H9 (cell line): ENCODE data around the gene GDPD4. TPM values are rescaled to one million over a fixed set of nuclear protein-coding genes. Genes with fewer than 3 reads are reported as not detected.
A peak's percentile ranks its signal among the peaks of the same experiment; 100 is the strongest.

Source experiments
- DNase-seq: peaks from one replicate; pipeline ENCODE4 v3.0.0-alpha.2; 2017
- H2AFZ ChIP-seq: one replicate; pipeline ENCODE4 v1.6.1; 2013; ENCODE audit warnings: mild to moderate bottlenecking, low read length, control low read depth, moderate library complexity
- H2AK5ac ChIP-seq: 2 replicates; pipeline ENCODE4 v1.6.1; 2013; ENCODE audit warnings: low read length, control low read depth, mixed read lengths; ENCODE audit not compliant: insufficient read length
- H2BK120ac ChIP-seq: one replicate; pipeline ENCODE4 v1.6.1; 2013; ENCODE audit warnings: low read depth, mild to moderate bottlenecking, low read length, control low read depth, inconsistent platforms; ENCODE audit not compliant: poor library complexity, severe bottlenecking
- H2BK12ac ChIP-seq: 2 replicates; pipeline ENCODE4 v1.6.1; 2013; ENCODE audit warnings: low read length, control low read depth, mixed read lengths, low read depth; ENCODE audit not compliant: insufficient read length
- H2BK15ac ChIP-seq: 2 replicates; pipeline ENCODE4 v1.6.1; 2013; ENCODE audit warnings: low read depth, low read length, control low read depth
- H2BK20ac ChIP-seq: one replicate; pipeline ENCODE4 v1.6.1; 2013; ENCODE audit warnings: low read depth, mild to moderate bottlenecking, low read length, control low read depth, inconsistent platforms; ENCODE audit not compliant: poor library complexity, severe bottlenecking
- H2BK5ac ChIP-seq: 2 replicates; pipeline ENCODE4 v1.6.1; 2013; ENCODE audit warnings: low read length, control low read depth, mixed read lengths; ENCODE audit not compliant: insufficient read length
- H3K14ac ChIP-seq: 2 replicates; pipeline ENCODE4 v1.6.1; 2013; ENCODE audit warnings: low read length, control low read depth; ENCODE audit not compliant: insufficient read depth
- H3K18ac ChIP-seq: 2 replicates; pipeline ENCODE4 v1.6.1; 2013; ENCODE audit warnings: low read depth, mild to moderate bottlenecking, mixed read lengths, low read length, control low read depth; ENCODE audit not compliant: insufficient read length
- H3K23ac ChIP-seq: 2 replicates; pipeline ENCODE4 v1.6.1; 2013; ENCODE audit warnings: low read length, control low read depth, mixed read lengths, low read depth; ENCODE audit not compliant: insufficient read length
- H3K23me2 ChIP-seq: 2 replicates; pipeline ENCODE4 v1.6.1; 2013; ENCODE audit warnings: low read depth, mild to moderate bottlenecking, mixed read lengths, low read length, control low read depth; ENCODE audit not compliant: insufficient read length, poor library complexity, severe bottlenecking
- H3K27ac ChIP-seq: 2 replicates; pipeline ENCODE4 v1.5.1; 2013; ENCODE audit warnings: low read length, control low read depth, mixed read lengths, low read depth; ENCODE audit not compliant: insufficient read length
- H3K27me3 ChIP-seq: 2 replicates; pipeline ENCODE4 v1.6.1; 2013; ENCODE audit warnings: low read length, control low read depth, inconsistent platforms; ENCODE audit not compliant: insufficient read depth
- H3K4ac ChIP-seq: 2 replicates; pipeline ENCODE4 v1.6.1; 2013; ENCODE audit warnings: low read depth, mild to moderate bottlenecking, control low read depth, inconsistent platforms, low read length, moderate library complexity
- H3K4me1 ChIP-seq: 2 replicates; pipeline ENCODE4 v1.6.1; 2013; ENCODE audit warnings: low read length, control low read depth, inconsistent platforms; ENCODE audit not compliant: insufficient read depth
- H3K4me2 ChIP-seq: 2 replicates; pipeline ENCODE4 v1.6.1; 2013; ENCODE audit warnings: low read length, control low read depth, mixed read lengths; ENCODE audit not compliant: insufficient read length, insufficient read depth
- H3K56ac ChIP-seq: 2 replicates; pipeline ENCODE4 v1.6.1; 2013; ENCODE audit warnings: low read depth, mild to moderate bottlenecking, mixed read lengths, low read length, control low read depth; ENCODE audit not compliant: insufficient read length
- H3K79me1 ChIP-seq: 2 replicates; pipeline ENCODE4 v1.6.1; 2013; ENCODE audit warnings: low read depth, mild to moderate bottlenecking, moderate library complexity, low read length, control low read depth, inconsistent platforms; ENCODE audit not compliant: insufficient read depth, poor library complexity, severe bottlenecking
- H3K79me2 ChIP-seq: 2 replicates; pipeline ENCODE4 v1.6.1; 2013; ENCODE audit warnings: low read length, control low read depth, inconsistent platforms; ENCODE audit not compliant: insufficient read depth
- H3K9ac ChIP-seq: 2 replicates; pipeline ENCODE4 v1.6.1; 2013; ENCODE audit warnings: low read length, control low read depth, mixed read lengths; ENCODE audit not compliant: insufficient read length; ENCODE audit errors: extremely low read depth
- H3K9me3 ChIP-seq: one replicate; pipeline ENCODE4 v1.6.1; 2013; ENCODE audit warnings: low read depth, low read length, inconsistent platforms; ENCODE audit not compliant: control insufficient read depth
- H3T11ph ChIP-seq: one replicate; pipeline ENCODE4 v1.6.1; 2013; ENCODE audit warnings: mild to moderate bottlenecking, low read length, control low read depth, inconsistent platforms
- H4K20me1 ChIP-seq: one replicate; pipeline ENCODE4 v1.6.1; 2013; ENCODE audit not compliant: control insufficient read depth, insufficient read length, insufficient read depth
- H4K5ac ChIP-seq: 2 replicates; pipeline ENCODE4 v1.6.1; 2013; ENCODE audit warnings: low read depth, mild to moderate bottlenecking, mixed read lengths, low read length, control low read depth; ENCODE audit not compliant: insufficient read length
- H4K8ac ChIP-seq: replicated peaks from 2 replicates; pipeline ENCODE4 v1.6.1; 2013; ENCODE audit warnings: low read length, control low read depth, mixed read lengths, low read depth; ENCODE audit not compliant: insufficient read length
- H4K91ac ChIP-seq: 2 replicates; pipeline ENCODE4 v1.6.1; 2013; ENCODE audit warnings: low read depth, mild to moderate bottlenecking, moderate library complexity, mixed read lengths, low read length, control low read depth; ENCODE audit not compliant: insufficient read length
- H3K27ac Mint-ChIP-seq, 3 experiments: 2 replicates in 2 of 3; 3 replicates in 1 of 3; pipeline ENCODE4 v1.8.0; 2020 to 2021; ENCODE audit warnings: mixed read lengths in 3 of 3, mild to moderate bottlenecking in 1 of 3, moderate library complexity in 1 of 3
- H3K27me3 Mint-ChIP-seq: 2 replicates; pipeline ENCODE4 v1.8.0; 2021; ENCODE audit warnings: low read depth, mild to moderate bottlenecking, moderate library complexity, mixed read lengths
- H3K36me3 Mint-ChIP-seq, 3 experiments: 2 replicates in 2 of 3; 3 replicates in 1 of 3; pipeline ENCODE4 v1.8.0; 2020 to 2021; ENCODE audit warnings: low read depth in 3 of 3, mixed read lengths in 3 of 3; ENCODE audit not compliant: insufficient read depth in 1 of 3
- H3K4me1 Mint-ChIP-seq, 2 experiments: 2 replicates each; pipeline ENCODE4 v1.8.0; 2020; ENCODE audit warnings: mixed read lengths in 2 of 2
- H3K4me3 Mint-ChIP-seq, 2 experiments: 2 replicates in 1 of 2; 3 replicates in 1 of 2; pipeline ENCODE4 v1.8.0; 2020 to 2021; ENCODE audit warnings: mild to moderate bottlenecking in 2 of 2, mixed read lengths in 2 of 2, moderate library complexity in 1 of 2
- H3K9me3 Mint-ChIP-seq, 2 experiments: 2 replicates in 1 of 2; 3 replicates in 1 of 2; pipeline ENCODE4 v1.8.0; 2020; ENCODE audit warnings: mild to moderate bottlenecking in 2 of 2, mixed read lengths in 2 of 2, moderate library complexity in 1 of 2
- WGBS: extraction: QIAGEN DNeasy Blood & Tissue Kit; methylation state at CpG from one replicate; pipeline ENCODE4 v1.1.7; 2013; ENCODE audit warnings: missing lambda C conversion rate, low lambda C conversion rate, mixed read lengths; ENCODE audit not compliant: insufficient read length; ENCODE audit errors: extremely low coverage; 5-methylcytosine and 5-hydroxymethylcytosine counted together
- total RNA-seq: library from RNA; stranded (reverse); gene quantifications from 2 replicates; pipeline ENCODE4 v1.2.1, GENCODE V29; 2021
- TF ChIP-seq, protein P1 (sequence below): fragments of 200-600 bp; sonication (generic); conservative IDR thresholded peaks from 3 replicates; pipeline ENCODE4 v1.8.0; 2021; ENCODE audit warnings: antibody characterized with exemption, mild to moderate bottlenecking

Gene GDPD4
- total RNA-seq, 1 experiment from 2014 or later = not detected

DNA sequence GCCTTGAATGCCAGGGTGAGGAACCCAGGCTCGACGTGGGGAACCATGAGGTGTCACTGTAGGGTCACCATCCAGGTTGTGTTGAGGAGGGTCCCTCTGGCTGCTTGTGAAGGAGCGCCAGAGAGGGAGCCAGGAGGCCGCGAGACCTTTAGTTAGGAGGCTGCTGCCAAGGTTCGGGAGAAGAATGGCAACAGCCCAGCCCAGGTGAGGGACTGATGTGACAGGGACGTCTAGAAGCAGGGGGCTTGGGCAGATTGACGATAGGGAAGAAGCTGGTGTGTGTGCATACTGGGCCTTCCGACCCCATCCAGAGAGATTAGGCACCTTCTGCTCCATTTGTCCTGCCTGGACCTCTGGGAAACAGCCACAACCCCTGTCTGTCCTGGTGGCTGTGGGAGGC lies 124.5 kb downstream of the GDPD4 start:
- no peaks in the 10 kb centered on the region for H4K20me1 ChIP-seq
- no peak overlapping the region for H3K23ac ChIP-seq
- H2BK5ac ChIP-seq = no peak overlapping the region
- H2BK120ac ChIP-seq = no peak overlapping the region
- H3K4me2 ChIP-seq = no peak overlapping the region
- H4K5ac ChIP-seq = no peak overlapping the region
- H3K9me3 ChIP-seq = no peaks in the 10 kb centered on the region
- H3K27me3 Mint-ChIP-seq = no peaks in the 10 kb centered on the region; the same call in none of the 2 replicates
- peaks cover 45 to 46% of the 10 kb centered on the region in 2 experiments for H3K4me1 Mint-ChIP-seq
- no peak overlapping the region for H2AFZ ChIP-seq
- no peak overlapping the region for H3T11ph ChIP-seq
- no peak overlapping the region for H3K9ac ChIP-seq
- no peak for DNase-seq
- no peak overlapping the region for H2BK15ac ChIP-seq
- H3K79me2 ChIP-seq = no peaks in the 10 kb centered on the region
- TF ChIP-seq, protein P1, sequence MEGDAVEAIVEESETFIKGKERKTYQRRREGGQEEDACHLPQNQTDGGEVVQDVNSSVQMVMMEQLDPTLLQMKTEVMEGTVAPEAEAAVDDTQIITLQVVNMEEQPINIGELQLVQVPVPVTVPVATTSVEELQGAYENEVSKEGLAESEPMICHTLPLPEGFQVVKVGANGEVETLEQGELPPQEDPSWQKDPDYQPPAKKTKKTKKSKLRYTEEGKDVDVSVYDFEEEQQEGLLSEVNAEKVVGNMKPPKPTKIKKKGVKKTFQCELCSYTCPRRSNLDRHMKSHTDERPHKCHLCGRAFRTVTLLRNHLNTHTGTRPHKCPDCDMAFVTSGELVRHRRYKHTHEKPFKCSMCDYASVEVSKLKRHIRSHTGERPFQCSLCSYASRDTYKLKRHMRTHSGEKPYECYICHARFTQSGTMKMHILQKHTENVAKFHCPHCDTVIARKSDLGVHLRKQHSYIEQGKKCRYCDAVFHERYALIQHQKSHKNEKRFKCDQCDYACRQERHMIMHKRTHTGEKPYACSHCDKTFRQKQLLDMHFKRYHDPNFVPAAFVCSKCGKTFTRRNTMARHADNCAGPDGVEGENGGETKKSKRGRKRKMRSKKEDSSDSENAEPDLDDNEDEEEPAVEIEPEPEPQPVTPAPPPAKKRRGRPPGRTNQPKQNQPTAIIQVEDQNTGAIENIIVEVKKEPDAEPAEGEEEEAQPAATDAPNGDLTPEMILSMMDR = no peak
- no peaks in the 10 kb centered on the region for H3K79me1 ChIP-seq
- no peak overlapping the region for H2BK20ac ChIP-seq
- no peak overlapping the region for H3K27ac ChIP-seq
- H3K4me1 ChIP-seq = peaks cover 12% of the 10 kb centered on the region; the same call in 1 of the 2 replicates
- no peak overlapping the region for H2AK5ac ChIP-seq
- no peak overlapping the region; the same call in 1 of the 2 replicates for H3K14ac ChIP-seq
- no peak overlapping the region for H3K27ac Mint-ChIP-seq
- H4K91ac ChIP-seq = no peak overlapping the region
- H3K23me2 ChIP-seq = no peaks in the 10 kb centered on the region
- no peak overlapping the region for H2BK12ac ChIP-seq
- H3K4me3 Mint-ChIP-seq = 0 out of 5 replicates have a peak overlapping the region, but pooled peaks of 1 of the 2 experiments have one; percentile 14
- H3K9me3 Mint-ChIP-seq = no peaks in the 10 kb centered on the region; a peak in 1 of 5 replicates
- H4K8ac ChIP-seq = no peak overlapping the region
- H3K27me3 ChIP-seq = peaks cover 2% of the 10 kb centered on the region; the same call in 1 of the 2 replicates
- WGBS = no CpG with 5 or more reads among the region's 9 CpGs
- no peak overlapping the region for H3K4ac ChIP-seq
- no peak overlapping the region for H3K56ac ChIP-seq
- no peak overlapping the region for H3K18ac ChIP-seq
- no peaks in the 10 kb centered on the region; a peak in 3 of 7 replicates for H3K36me3 Mint-ChIP-seq
